Neutrophil (primary cell): Measurements from ENCODE around the gene DOK6.
"Not testable (repeated sequence)": the region's sequence is repeated elsewhere in the genome, so short reads cannot be mapped to it uniquely, and the experiment has no call there.

Experiments used
- H3K27ac ChIP-seq: fragments of 200-600 bp; sonication (generic); 2 replicates; pipeline ENCODE4 v1.5.1; 2016; ENCODE audit warnings: mild to moderate bottlenecking, moderate library complexity
- H3K27me3 ChIP-seq: fragments of 200-600 bp; sonication (generic); 2 replicates; pipeline ENCODE4 v1.6.0; 2016; ENCODE audit warnings: mild to moderate bottlenecking
- H3K36me3 ChIP-seq: fragments of 200-600 bp; sonication (generic); 2 replicates; pipeline ENCODE4 v1.5.1; 2017
- H3K4me1 ChIP-seq, 2 experiments: fragments of 200-600 bp in 1 of 2; sonication (generic) in 1 of 2; 1 replicate in 1 of 2; 2 replicates in 1 of 2; pipeline versions ENCODE4 v1.5.1 to v1.6.1; 2013 to 2016; ENCODE audit warnings: low read depth in 1 of 2, low read length in 1 of 2, mild to moderate bottlenecking in 1 of 2, moderate library complexity in 1 of 2; ENCODE audit not compliant: control insufficient read depth in 1 of 2, insufficient read depth in 1 of 2
- H3K4me3 ChIP-seq, 2 experiments: fragments of 200-600 bp in 1 of 2; sonication (generic) in 1 of 2; 1 replicate in 1 of 2; 2 replicates in 1 of 2; pipeline ENCODE4 v1.5.1; 2013 to 2016; ENCODE audit warnings: low read depth in 1 of 2, low read length in 1 of 2, mild to moderate bottlenecking in 1 of 2, moderate library complexity in 1 of 2
- H3K9me3 ChIP-seq: fragments of 200-600 bp; sonication (generic); 2 replicates; pipeline ENCODE4 v1.5.1; 2016
- TF ChIP-seq, protein P1 (sequence below): fragments of 200-600 bp; sonication (generic); IDR thresholded peaks from 2 replicates; pipeline ENCODE4 v1.5.1; 2016; ENCODE audit warnings: antibody characterized with exemption

The DOK6 gene

DNA sequence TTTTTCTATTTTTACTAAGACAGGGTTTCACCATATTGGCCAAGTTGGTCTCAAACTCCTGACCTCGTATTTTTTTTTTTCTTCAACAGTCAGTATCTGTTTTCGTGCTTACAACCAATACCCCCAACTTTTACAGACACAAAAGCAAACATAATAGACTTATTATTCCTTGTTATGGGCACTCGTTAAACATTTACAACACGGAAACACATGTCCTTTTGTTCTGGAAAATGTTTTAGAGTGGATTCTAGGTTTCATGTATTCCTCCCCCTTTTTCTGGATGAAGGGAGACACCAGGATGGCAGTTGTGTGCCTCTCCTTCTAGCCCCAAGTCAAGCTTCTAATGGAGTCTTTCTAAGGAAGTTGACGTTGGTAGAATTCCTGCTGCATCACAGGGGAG, 458.2 kb downstream of the DOK6 start:
- Histone ChIP-seq H3K4me1 (no peaks in the 10 kb centered on the region), H3K9me3 (no peaks in the 10 kb centered on the region), H3K36me3 (no peaks in the 10 kb centered on the region), H3K27me3 (no peaks in the 10 kb centered on the region), H3K4me3 (no peak overlapping the region), H3K27ac (no peak overlapping the region)
- TF ChIP-seq, protein P1, sequence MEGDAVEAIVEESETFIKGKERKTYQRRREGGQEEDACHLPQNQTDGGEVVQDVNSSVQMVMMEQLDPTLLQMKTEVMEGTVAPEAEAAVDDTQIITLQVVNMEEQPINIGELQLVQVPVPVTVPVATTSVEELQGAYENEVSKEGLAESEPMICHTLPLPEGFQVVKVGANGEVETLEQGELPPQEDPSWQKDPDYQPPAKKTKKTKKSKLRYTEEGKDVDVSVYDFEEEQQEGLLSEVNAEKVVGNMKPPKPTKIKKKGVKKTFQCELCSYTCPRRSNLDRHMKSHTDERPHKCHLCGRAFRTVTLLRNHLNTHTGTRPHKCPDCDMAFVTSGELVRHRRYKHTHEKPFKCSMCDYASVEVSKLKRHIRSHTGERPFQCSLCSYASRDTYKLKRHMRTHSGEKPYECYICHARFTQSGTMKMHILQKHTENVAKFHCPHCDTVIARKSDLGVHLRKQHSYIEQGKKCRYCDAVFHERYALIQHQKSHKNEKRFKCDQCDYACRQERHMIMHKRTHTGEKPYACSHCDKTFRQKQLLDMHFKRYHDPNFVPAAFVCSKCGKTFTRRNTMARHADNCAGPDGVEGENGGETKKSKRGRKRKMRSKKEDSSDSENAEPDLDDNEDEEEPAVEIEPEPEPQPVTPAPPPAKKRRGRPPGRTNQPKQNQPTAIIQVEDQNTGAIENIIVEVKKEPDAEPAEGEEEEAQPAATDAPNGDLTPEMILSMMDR = no peak

DNA sequence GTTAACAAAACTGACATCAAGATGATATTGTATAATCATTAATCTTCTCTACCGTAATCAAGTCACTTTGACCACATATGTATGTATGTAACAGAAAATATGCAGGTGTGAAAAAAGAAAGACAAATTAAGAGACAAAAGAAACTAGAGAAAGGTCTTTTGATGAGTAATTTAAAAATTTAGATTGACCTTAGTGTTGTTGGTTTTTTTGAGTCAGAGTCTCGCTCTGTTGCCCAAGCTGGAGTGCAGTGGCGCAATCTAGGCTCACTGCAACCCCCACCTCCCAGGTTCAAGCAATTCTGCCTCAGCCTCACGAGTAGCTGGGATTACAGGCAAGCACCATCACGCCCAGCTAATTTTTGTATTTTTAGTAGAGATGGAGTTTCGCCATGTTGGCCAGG, 464.1 kb downstream of the DOK6 start:
- H3K4me1 ChIP-seq, H3K4me3 ChIP-seq, H3K9me3 ChIP-seq, H3K36me3 ChIP-seq, H3K27me3 ChIP-seq, H3K27ac ChIP-seq: not testable (repeated sequence)

DNA sequence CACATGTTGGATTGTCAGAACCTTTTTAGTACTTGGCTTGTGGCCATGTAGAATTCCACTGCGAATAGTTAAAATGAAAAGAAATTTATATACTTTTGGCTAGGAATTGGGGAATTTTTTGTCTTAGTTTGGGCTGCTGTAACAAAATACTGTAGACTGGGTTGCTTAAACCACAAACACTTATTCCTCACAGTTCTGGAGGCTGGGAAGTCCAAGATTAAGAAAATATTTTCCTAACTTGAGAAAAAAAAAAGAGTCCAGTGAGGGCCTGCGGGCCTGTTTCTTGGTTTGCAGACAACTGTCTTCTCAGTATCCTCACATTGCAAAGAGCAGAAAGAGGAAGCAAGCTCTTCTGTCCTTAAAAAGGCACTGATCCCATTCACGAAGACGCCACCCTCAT, 465.1 kb downstream of the DOK6 start:
- no peaks in the 10 kb centered on the region for H3K36me3 ChIP-seq
- H3K27ac ChIP-seq = no peak overlapping the region
- H3K4me1 ChIP-seq = no peaks in the 10 kb centered on the region
- TF ChIP-seq, protein P1 = no peak
- H3K9me3 ChIP-seq = no peaks in the 10 kb centered on the region
- H3K27me3 ChIP-seq = no peaks in the 10 kb centered on the region
- no peak overlapping the region for H3K4me3 ChIP-seq

DNA sequence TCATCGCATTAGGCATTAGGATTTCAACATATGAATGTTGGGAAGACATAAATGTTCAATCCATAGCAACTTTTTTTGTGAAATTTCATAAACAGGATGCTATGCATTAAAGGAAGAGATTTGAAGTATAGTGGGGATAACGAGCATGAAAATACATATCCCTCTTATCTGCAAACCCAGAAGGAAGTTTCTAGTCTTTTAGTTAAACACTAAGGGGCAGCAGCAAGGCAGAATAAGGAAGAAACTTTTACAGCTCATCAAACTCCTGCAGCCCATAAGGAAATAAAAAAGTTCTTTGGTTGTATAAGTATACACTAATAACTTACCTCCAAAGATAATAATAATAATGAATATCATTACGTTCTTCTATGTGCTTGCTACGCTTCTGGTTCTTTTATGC, 465.5 kb downstream of the DOK6 start:
- H3K36me3 ChIP-seq = no peaks in the 10 kb centered on the region
- H3K27me3 ChIP-seq = no peaks in the 10 kb centered on the region
- no peak overlapping the region for H3K27ac ChIP-seq
- H3K9me3 ChIP-seq = no peaks in the 10 kb centered on the region
- TF ChIP-seq, protein P1 = no peak
- no peaks in the 10 kb centered on the region for H3K4me1 ChIP-seq
- H3K4me3 ChIP-seq = no peak overlapping the region

DNA sequence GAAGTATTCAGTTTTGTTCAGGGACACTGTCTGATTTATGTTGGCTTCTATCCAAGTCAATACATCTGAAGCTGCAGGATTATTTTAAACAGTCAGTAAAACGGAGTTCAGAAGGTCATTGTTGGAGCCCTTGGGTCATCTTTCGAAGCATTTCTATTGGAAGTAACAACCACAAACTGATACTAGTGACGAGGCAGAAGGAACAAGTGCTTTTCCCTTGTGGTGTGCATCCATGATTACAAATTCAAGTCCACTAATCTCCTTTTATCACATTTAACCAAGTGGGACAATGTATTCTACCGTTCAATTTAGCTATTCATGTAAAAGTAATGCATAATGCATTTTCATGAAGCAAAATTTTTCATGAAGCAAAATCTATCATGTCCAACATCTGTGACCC, 470.0 kb downstream of the DOK6 start:
- Histone ChIP-seq H3K4me3 (no peak overlapping the region), H3K27me3 (no peaks in the 10 kb centered on the region), H3K9me3 (no peaks in the 10 kb centered on the region), H3K4me1 (no peaks in the 10 kb centered on the region), H3K36me3 (no peaks in the 10 kb centered on the region), H3K27ac (no peak overlapping the region)
- TF ChIP-seq, protein P1 = no peak

DNA sequence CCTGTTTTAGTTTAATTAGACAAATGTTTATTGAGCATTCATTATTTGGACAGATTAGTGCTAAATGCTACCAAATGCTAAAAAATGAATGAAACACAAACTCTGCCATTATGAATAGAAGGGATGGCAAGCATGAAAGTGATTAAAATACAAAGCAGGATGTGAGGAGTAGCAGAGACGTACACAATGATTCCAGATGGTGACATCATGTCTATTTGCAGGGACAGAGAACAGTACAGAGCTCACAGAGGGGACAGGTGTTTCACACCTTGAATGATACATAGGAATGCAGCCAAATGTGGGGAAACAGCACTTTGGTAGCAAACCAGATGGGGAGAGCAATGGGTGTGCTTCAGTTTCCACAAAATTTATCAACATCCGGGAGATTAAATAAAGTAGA, 470.7 kb downstream of the DOK6 start:
- Histone ChIP-seq H3K27ac (no peak overlapping the region), H3K9me3 (no peaks in the 10 kb centered on the region), H3K36me3 (no peaks in the 10 kb centered on the region), H3K4me3 (no peak overlapping the region), H3K27me3 (no peaks in the 10 kb centered on the region), H3K4me1 (no peaks in the 10 kb centered on the region)
- TF ChIP-seq, protein P1 = no peak
